Panc1 (cell line): ENCODE measurements around the gene FAM156A.

Source experiments
- CTCF ChIP-seq: fragments of 450-650 bp; IDR thresholded peaks from 2 replicates; pipeline ENCODE4 v1.5.1; 2017; ENCODE audit warnings: mild to moderate bottlenecking
- POLR2AphosphoS5 ChIP-seq: IDR thresholded peaks from 2 replicates; pipeline ENCODE4 v1.6.1; 2012; ENCODE audit warnings: mild to moderate bottlenecking, low read depth, low read length, moderate library complexity
- TF ChIP-seq, protein P1 (sequence below), 2 experiments: IDR thresholded peaks; 2 replicates each; pipeline ENCODE4 v1.6.1; 2011 to 2012; ENCODE audit warnings: low read depth in 2 of 2, control low read depth in 1 of 2, low read length in 1 of 2, mild to moderate bottlenecking in 1 of 2, moderate library complexity in 1 of 2; ENCODE audit not compliant: insufficient read depth in 1 of 2

DNA sequence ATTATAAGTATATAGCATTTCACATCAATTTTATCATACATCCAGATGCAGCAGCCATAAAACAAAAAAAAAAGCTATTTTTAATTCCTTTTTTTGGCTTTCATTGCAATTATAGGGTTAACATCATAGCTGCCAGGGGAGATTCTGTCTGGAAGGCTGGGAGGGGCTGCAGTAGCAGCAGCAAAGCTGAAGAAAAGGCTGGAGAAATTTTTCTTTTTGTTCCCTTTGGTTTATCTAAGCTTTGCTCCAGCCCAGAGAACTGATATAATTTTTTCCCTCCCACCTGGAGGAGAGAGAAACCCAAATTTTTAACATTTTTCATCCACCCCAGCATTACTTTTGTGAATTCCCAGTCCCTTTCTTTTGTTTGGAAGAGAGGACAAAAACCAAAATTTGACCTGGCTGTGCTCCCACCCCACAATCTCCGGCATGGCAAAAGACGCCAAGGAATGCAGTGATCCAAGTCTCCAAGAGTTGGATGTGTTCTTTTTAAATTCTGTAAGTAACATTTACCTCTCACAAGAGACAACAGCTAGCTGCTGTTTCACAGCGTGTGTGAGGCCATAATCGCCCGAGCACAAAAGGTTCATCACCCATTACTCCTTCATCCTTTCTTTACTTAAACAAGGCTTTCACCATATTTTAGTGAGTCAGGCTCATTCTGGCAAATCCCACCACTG is 25.1 kb upstream of the FAM156A start:
- TF ChIP-seq CTCF (no peak), POLR2AphosphoS5 (no peak)
- TF ChIP-seq, protein P1, sequence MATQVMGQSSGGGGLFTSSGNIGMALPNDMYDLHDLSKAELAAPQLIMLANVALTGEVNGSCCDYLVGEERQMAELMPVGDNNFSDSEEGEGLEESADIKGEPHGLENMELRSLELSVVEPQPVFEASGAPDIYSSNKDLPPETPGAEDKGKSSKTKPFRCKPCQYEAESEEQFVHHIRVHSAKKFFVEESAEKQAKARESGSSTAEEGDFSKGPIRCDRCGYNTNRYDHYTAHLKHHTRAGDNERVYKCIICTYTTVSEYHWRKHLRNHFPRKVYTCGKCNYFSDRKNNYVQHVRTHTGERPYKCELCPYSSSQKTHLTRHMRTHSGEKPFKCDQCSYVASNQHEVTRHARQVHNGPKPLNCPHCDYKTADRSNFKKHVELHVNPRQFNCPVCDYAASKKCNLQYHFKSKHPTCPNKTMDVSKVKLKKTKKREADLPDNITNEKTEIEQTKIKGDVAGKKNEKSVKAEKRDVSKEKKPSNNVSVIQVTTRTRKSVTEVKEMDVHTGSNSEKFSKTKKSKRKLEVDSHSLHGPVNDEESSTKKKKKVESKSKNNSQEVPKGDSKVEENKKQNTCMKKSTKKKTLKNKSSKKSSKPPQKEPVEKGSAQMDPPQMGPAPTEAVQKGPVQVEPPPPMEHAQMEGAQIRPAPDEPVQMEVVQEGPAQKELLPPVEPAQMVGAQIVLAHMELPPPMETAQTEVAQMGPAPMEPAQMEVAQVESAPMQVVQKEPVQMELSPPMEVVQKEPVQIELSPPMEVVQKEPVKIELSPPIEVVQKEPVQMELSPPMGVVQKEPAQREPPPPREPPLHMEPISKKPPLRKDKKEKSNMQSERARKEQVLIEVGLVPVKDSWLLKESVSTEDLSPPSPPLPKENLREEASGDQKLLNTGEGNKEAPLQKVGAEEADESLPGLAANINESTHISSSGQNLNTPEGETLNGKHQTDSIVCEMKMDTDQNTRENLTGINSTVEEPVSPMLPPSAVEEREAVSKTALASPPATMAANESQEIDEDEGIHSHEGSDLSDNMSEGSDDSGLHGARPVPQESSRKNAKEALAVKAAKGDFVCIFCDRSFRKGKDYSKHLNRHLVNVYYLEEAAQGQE (IDR thresholded peaks at IDR 0.05; ENCODE audit: insufficient read depth in 1 of 2, low read depth in 2 of 2, low read length in 1 of 2): no peak
